ENCODE measurements around the gene ATRNL1. TPM values are rescaled to one million over a fixed set of nuclear protein-coding genes. Genes with fewer than 3 reads are reported as not detected.
A peak's percentile ranks its signal among the peaks of the same experiment; 100 is the strongest.

ATRNL1 gene
- total RNA-seq, 1 experiment from 2014 or later: not detected

GRCh38 chr10:115956225-115957011, 863.3 kb downstream of the ATRNL1 start:
- peak; percentile 15 for DNase-seq (ENCODE audit: unreplicated experiment)
- intact Hi-C loops (cut with micrococcal nuclease): no loop called here
- no peaks in the 10 kb centered on the region for H3K9me3 Mint-ChIP-seq (ENCODE audit: unreplicated experiment)
- no TSS peak for BruUV-seq (replicated peaks)
- ChIA-PET POLR2A (no interaction called here), CTCF (interaction anchor here (0.7 kb wide), 1 partner anchor 185 kb away, joined by 3 read pairs; no protein-coding TSS in a partner anchor)
- H3K27me3 Mint-ChIP-seq (ENCODE audit: insufficient read depth, unreplicated experiment): no peaks in the 10 kb centered on the region
- no peak overlapping the region for H3K4me3 Mint-ChIP-seq (ENCODE audit: unreplicated experiment)
- H3K27ac Mint-ChIP-seq (ENCODE audit: low read depth, unreplicated experiment): no peak overlapping the region
- peaks cover 3% of the 10 kb centered on the region for H3K4me1 Mint-ChIP-seq (ENCODE audit: insufficient read depth, unreplicated experiment)
- TF ChIP-seq CTCF (IDR thresholded peaks at IDR 0.05; ENCODE audit: unreplicated experiment): no peak
- H3K36me3 Mint-ChIP-seq (ENCODE audit: insufficient read depth, unreplicated experiment): no peaks in the 10 kb centered on the region

GRCh38 chr10:115957012-115957399, 863.8 kb downstream of the ATRNL1 start:
- TF ChIP-seq CTCF (IDR thresholded peaks at IDR 0.05; ENCODE audit: unreplicated experiment): no peak
- no peak overlapping the region for H3K27ac Mint-ChIP-seq (ENCODE audit: low read depth, unreplicated experiment)
- ChIA-PET POLR2A (interaction anchor here (1.3 kb wide), 1 partner anchor 138 kb away, joined by 4 read pairs; no protein-coding TSS in a partner anchor), CTCF (interaction anchor here (0.7 kb wide), 1 partner anchor 184 kb away, joined by 3 read pairs; no protein-coding TSS in a partner anchor)
- no peaks in the 10 kb centered on the region for H3K27me3 Mint-ChIP-seq (ENCODE audit: insufficient read depth, unreplicated experiment)
- no peaks in the 10 kb centered on the region for H3K36me3 Mint-ChIP-seq (ENCODE audit: insufficient read depth, unreplicated experiment)
- intact Hi-C loops (cut with micrococcal nuclease): no loop called here
- H3K4me3 Mint-ChIP-seq (ENCODE audit: unreplicated experiment): no peak overlapping the region
- H3K4me1 Mint-ChIP-seq (ENCODE audit: insufficient read depth, unreplicated experiment): no peaks in the 10 kb centered on the region
- no peaks in the 10 kb centered on the region for H3K9me3 Mint-ChIP-seq (ENCODE audit: unreplicated experiment)
- DNase-seq (ENCODE audit: unreplicated experiment): no peak
- no TSS peak for BruUV-seq (replicated peaks)

GRCh38 chr10:115957786-115958442, 864.7 kb downstream of the ATRNL1 start:
- no peak overlapping the region for H3K27ac Mint-ChIP-seq (ENCODE audit: low read depth, unreplicated experiment)
- ChIA-PET POLR2A (interaction anchor here (1.3 kb wide), 1 partner anchor 139 kb away, joined by 4 read pairs; no protein-coding TSS in a partner anchor), CTCF (interaction anchor here (0.6 kb wide), 2 partner anchors 330 to 478 kb away, joined by 3 read pairs; no protein-coding TSS in a partner anchor)
- intact Hi-C loops (cut with micrococcal nuclease): no loop called here
- no peak overlapping the region for H3K4me3 Mint-ChIP-seq (ENCODE audit: unreplicated experiment)
- no peak for TF ChIP-seq CTCF (IDR thresholded peaks at IDR 0.05; ENCODE audit: unreplicated experiment)
- H3K27me3 Mint-ChIP-seq (ENCODE audit: insufficient read depth, unreplicated experiment): no peaks in the 10 kb centered on the region
- H3K4me1 Mint-ChIP-seq (ENCODE audit: insufficient read depth, unreplicated experiment): peaks cover 7% of the 10 kb centered on the region
- no peak for DNase-seq (ENCODE audit: unreplicated experiment)
- H3K36me3 Mint-ChIP-seq (ENCODE audit: insufficient read depth, unreplicated experiment): no peaks in the 10 kb centered on the region
- BruUV-seq (replicated peaks): no TSS peak
- no peaks in the 10 kb centered on the region for H3K9me3 Mint-ChIP-seq (ENCODE audit: unreplicated experiment)

GRCh38 chr10:115963848-115964247, 870.7 kb downstream of the ATRNL1 start:
- no TSS peak for BruUV-seq (replicated peaks)
- Mint-ChIP-seq H3K27ac (ENCODE audit: low read depth, unreplicated experiment) (no peak overlapping the region), H3K27me3 (ENCODE audit: insufficient read depth, unreplicated experiment) (no peaks in the 10 kb centered on the region), H3K4me3 (ENCODE audit: unreplicated experiment) (no peak overlapping the region), H3K36me3 (ENCODE audit: insufficient read depth, unreplicated experiment) (no peaks in the 10 kb centered on the region), H3K9me3 (ENCODE audit: unreplicated experiment) (no peaks in the 10 kb centered on the region), H3K4me1 (ENCODE audit: insufficient read depth, unreplicated experiment) (peaks cover 14% of the 10 kb centered on the region)
- ChIA-PET CTCF (interaction anchor here (0.6 to 1.3 kb wide), 4 partner anchors 16 to 884 kb away, joined by 3 to 4 read pairs (median 3); no protein-coding TSS in a partner anchor), POLR2A (no interaction called here)
- DNase-seq (ENCODE audit: unreplicated experiment): peak; percentile 58
- TF ChIP-seq CTCF (IDR thresholded peaks at IDR 0.05; ENCODE audit: unreplicated experiment): no peak
- intact Hi-C loops (cut with micrococcal nuclease): no loop called here
